Sigmoid colon (tissue), 7 donors: ENCODE measurements around the gene POU3F3. TPM values are rescaled to one million over a fixed set of nuclear protein-coding genes. Genes with fewer than 3 reads are reported as not detected.

Experiments
- DNase-seq: peaks from one replicate; pipeline ENCODE4 v3.0.0-alpha.2; 2019
- H3K27ac ChIP-seq, 4 donors: fragments of 200-600 bp; sonication (generic); one replicate each; pipeline ENCODE4 v1.5.1; 2016 to 2019; ENCODE audit warnings: mild to moderate bottlenecking in 1 of 4
- H3K27me3 ChIP-seq, 3 donors: fragments of 200-600 bp; sonication (generic); one replicate each; pipeline ENCODE4 v1.5.1; 2019; ENCODE audit warnings: mild to moderate bottlenecking in 1 of 3
- H3K36me3 ChIP-seq, 4 donors: fragments of 200-600 bp; sonication (generic); one replicate each; pipeline ENCODE4 v1.5.1; 2016 to 2019
- H3K4me1 ChIP-seq, 4 donors: fragments of 200-600 bp; sonication (generic); one replicate each; pipeline ENCODE4 v1.5.1; 2017 to 2019
- H3K4me3 ChIP-seq, 4 donors: fragments of 200-600 bp; sonication (generic); one replicate each; pipeline ENCODE4 v1.5.1; 2017 to 2019; ENCODE audit warnings: mild to moderate bottlenecking in 2 of 4, moderate library complexity in 1 of 4
- H3K9me3 ChIP-seq, 4 donors: fragments of 200-600 bp in 3 of 4; sonication (generic) in 3 of 4; one replicate each; pipeline versions ENCODE4 v1.5.1 to v1.6.1; 2013 to 2019
- EP300 ChIP-seq, 4 donors: sonication (generic); formaldehyde crosslinking; IDR thresholded peaks; one replicate each; pipeline ENCODE4 v1.6.1; 2017; ENCODE audit warnings: antibody characterized with exemption in 4 of 4
- POLR2A ChIP-seq, 2 donors: fragments of 450-650 bp; IDR thresholded peaks; one replicate each; pipeline ENCODE4 v1.6.1; 2016; ENCODE audit warnings: antibody characterized with exemption in 2 of 2, mild to moderate bottlenecking in 2 of 2, moderate library complexity in 2 of 2
- POLR2AphosphoS5 ChIP-seq, 4 donors: sonication (generic); formaldehyde crosslinking; IDR thresholded peaks; one replicate each; pipeline ENCODE4 v1.6.1; 2017; ENCODE audit warnings: antibody characterized with exemption in 4 of 4
- WGBS, 2 donors: extraction: QIAGEN DNeasy Blood & Tissue Kit; methylation state at CpG; one replicate each; pipeline ENCODE4 v1.1.7; 2013; 5-methylcytosine and 5-hydroxymethylcytosine counted together
- intact Hi-C: fragments of 100-400 bp; cut with DNase I; formaldehyde crosslinking; loops from one replicate; pipeline ENCODE4 v1.15.1; 2023
- polyA plus RNA-seq, 3 donors: library from polyadenylated mRNA; stranded (reverse); fragments of 200-250 nt; gene quantifications; one replicate each; pipeline ENCODE4 v1.2.3, GENCODE V29; 2013
- small RNA-seq, 3 donors: library from RNA; depleted of rRNA; stranded (forward); fragments of <200 nt; gene quantifications; one replicate each; pipeline ENCODE3, GENCODE V24; 2016
- total RNA-seq, 4 donors: library from RNA; depleted of rRNA; stranded (reverse); fragments of >200 nt; gene quantifications; one replicate each; pipeline ENCODE4 v1.1.0, GENCODE V29; 2016
- TF ChIP-seq, protein P1 (sequence below), 4 experiments: fragments of 450-650 bp in 3 of 4; fragments of 200-600 bp in 1 of 4; IDR thresholded peaks; one replicate each; pipeline ENCODE4 v1.5.1; 2016 to 2019; ENCODE audit warnings: antibody characterized with exemption in 4 of 4, mild to moderate bottlenecking in 3 of 4, moderate library complexity in 2 of 4
- donor health status: healthy with polysubstance abuse.
- donor health status: Bipolar disorder and iron deficiency.
- donor health status: healthy.

The POU3F3 gene
- total and polyA plus RNA-seq, 7 donors: 0.36 to 1.4 (median 0.66) TPM; not detected in 2

GRCh38 chr2:104897515-104898184 lies 43.7 kb downstream of the POU3F3 start:
- WGBS, 2 donors: 82 to 86% methylated on average over 8 of the region's 8 CpGs
- Histone ChIP-seq H3K36me3 (no peaks in the 10 kb centered on the region), H3K9me3 (no peaks in the 10 kb centered on the region), H3K4me3 (no peak overlapping the region), H3K27me3 (no peaks in the 10 kb centered on the region), H3K27ac (no peak overlapping the region), H3K4me1 (no peaks in the 10 kb centered on the region)
- intact Hi-C loops: no loop called here
- TF ChIP-seq POLR2A (IDR thresholded peaks at IDR 0.05): no peak
- TF ChIP-seq POLR2AphosphoS5 (IDR thresholded peaks at IDR 0.05): no peak
- no peak for DNase-seq

GRCh38 chr2:104900608-104901007 lies 46.7 kb downstream of the POU3F3 start:
- intact Hi-C loops: no loop called here
- H3K4me3 ChIP-seq: no peak overlapping the region
- H3K4me1 ChIP-seq: no peaks in the 10 kb centered on the region
- no peaks in the 10 kb centered on the region for H3K27me3 ChIP-seq
- H3K36me3 ChIP-seq: no peaks in the 10 kb centered on the region
- 19 to 69% methylated on average over 7 of the region's 7 CpGs for WGBS, 2 donors
- no peak overlapping the region for H3K27ac ChIP-seq
- TF ChIP-seq, protein P1, sequence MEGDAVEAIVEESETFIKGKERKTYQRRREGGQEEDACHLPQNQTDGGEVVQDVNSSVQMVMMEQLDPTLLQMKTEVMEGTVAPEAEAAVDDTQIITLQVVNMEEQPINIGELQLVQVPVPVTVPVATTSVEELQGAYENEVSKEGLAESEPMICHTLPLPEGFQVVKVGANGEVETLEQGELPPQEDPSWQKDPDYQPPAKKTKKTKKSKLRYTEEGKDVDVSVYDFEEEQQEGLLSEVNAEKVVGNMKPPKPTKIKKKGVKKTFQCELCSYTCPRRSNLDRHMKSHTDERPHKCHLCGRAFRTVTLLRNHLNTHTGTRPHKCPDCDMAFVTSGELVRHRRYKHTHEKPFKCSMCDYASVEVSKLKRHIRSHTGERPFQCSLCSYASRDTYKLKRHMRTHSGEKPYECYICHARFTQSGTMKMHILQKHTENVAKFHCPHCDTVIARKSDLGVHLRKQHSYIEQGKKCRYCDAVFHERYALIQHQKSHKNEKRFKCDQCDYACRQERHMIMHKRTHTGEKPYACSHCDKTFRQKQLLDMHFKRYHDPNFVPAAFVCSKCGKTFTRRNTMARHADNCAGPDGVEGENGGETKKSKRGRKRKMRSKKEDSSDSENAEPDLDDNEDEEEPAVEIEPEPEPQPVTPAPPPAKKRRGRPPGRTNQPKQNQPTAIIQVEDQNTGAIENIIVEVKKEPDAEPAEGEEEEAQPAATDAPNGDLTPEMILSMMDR (IDR thresholded peaks at IDR 0.05): no peak
- TF ChIP-seq POLR2AphosphoS5 (IDR thresholded peaks at IDR 0.05) (no peak), EP300 (IDR thresholded peaks at IDR 0.05) (no peak), POLR2A (IDR thresholded peaks at IDR 0.05) (no peak)
- no peaks in the 10 kb centered on the region for H3K9me3 ChIP-seq
- no peak for DNase-seq

GRCh38 chr2:104901037-104901881 lies 47.3 kb downstream of the POU3F3 start:
- 62 to 75% methylated on average over 14 of the region's 14 CpGs for WGBS, 2 donors
- DNase-seq: no peak
- Histone ChIP-seq H3K4me1 (no peaks in the 10 kb centered on the region), H3K27ac (no peak overlapping the region), H3K9me3 (no peaks in the 10 kb centered on the region), H3K4me3 (no peak overlapping the region), H3K36me3 (no peaks in the 10 kb centered on the region), H3K27me3 (no peaks in the 10 kb centered on the region)
- intact Hi-C loops: no loop called here
- TF ChIP-seq POLR2AphosphoS5 (IDR thresholded peaks at IDR 0.05) (no peak), POLR2A (IDR thresholded peaks at IDR 0.05) (no peak), EP300 (IDR thresholded peaks at IDR 0.05) (no peak)
- TF ChIP-seq, protein P1 (IDR thresholded peaks at IDR 0.05): no peak

GRCh38 chr2:104902317-104902716 lies 48.4 kb downstream of the POU3F3 start:
- no peak for DNase-seq
- intact Hi-C loops: no loop called here
- TF ChIP-seq EP300 (IDR thresholded peaks at IDR 0.05): no peak
- TF ChIP-seq POLR2AphosphoS5 (IDR thresholded peaks at IDR 0.05): no peak
- TF ChIP-seq, protein P1 (IDR thresholded peaks at IDR 0.05): no peak
- no peak for TF ChIP-seq POLR2A (IDR thresholded peaks at IDR 0.05)
- Histone ChIP-seq H3K9me3 (no peaks in the 10 kb centered on the region), H3K36me3 (no peaks in the 10 kb centered on the region), H3K27me3 (no peaks in the 10 kb centered on the region), H3K27ac (no peak overlapping the region), H3K4me1 (no peaks in the 10 kb centered on the region), H3K4me3 (no peak overlapping the region)
- 19 to 66% methylated on average over 6 of the region's 6 CpGs for WGBS, 2 donors

Small RNA genes lying within 50 kb of the gene (small RNA-seq; reads per million reads assigned to genes)
- 0 reads per million in 3 donors for gene AC018730.1

Other genes starting within 250 kb of the POU3F3 start
- 10 to 100 TPM; 13.8 to 18.4 (median 17.8) TPM for gene MRPS9, start 184.0 kb downstream of the POU3F3 start, total RNA-seq
- 10 to 100 TPM; 28.8 to 38.5 (median 31.0) TPM for gene MRPS9, start 184.0 kb downstream of the POU3F3 start, polyA plus RNA-seq